Stimulated activated CD8-positive, alpha-beta memory T cell treated with anti-CD3 and anti-CD28 coated beads, Interleukin-15, amount 100 ng/mL, for 4 hours (primary cell): ENCODE results near the gene PDZRN4.
"Not testable (repeated sequence)": the region's sequence is repeated elsewhere in the genome, so short reads cannot be mapped to it uniquely, and the experiment has no call there.

Experiments used
- DNase-seq, 2 donors: peaks; one replicate each; pipeline ENCODE4 v3.0.0-alpha.2; 2020; ENCODE audit warnings: low read depth in 2 of 2

The PDZRN4 gene

GRCh38 chr12:41285470-41285869 lies 97.3 kb downstream of the PDZRN4 start:
- not testable (repeated sequence) for DNase-seq

GRCh38 chr12:41286426-41286825 lies 98.3 kb downstream of the PDZRN4 start:
- no peak for DNase-seq

GRCh38 chr12:41287500-41288141 lies 99.5 kb downstream of the PDZRN4 start:
- no peak for DNase-seq

- no peak for DNase-seq
Measured at GRCh38 chr12:41288142-41288811, 100.2 kb downstream of the PDZRN4 start.

GRCh38 chr12:41289501-41289900 lies 101.4 kb downstream of the PDZRN4 start:
- DNase-seq, result no peak

GRCh38 chr12:41293011-41293410 lies 104.9 kb downstream of the PDZRN4 start:
- no peak for DNase-seq

- no peak for DNase-seq
Measured at GRCh38 chr12:41293461-41293860, 105.3 kb downstream of the PDZRN4 start.

GRCh38 chr12:41302979-41303403 lies 114.9 kb downstream of the PDZRN4 start:
- no peak for DNase-seq

GRCh38 chr12:41304526-41304925 lies 116.4 kb downstream of the PDZRN4 start:
- DNase-seq, result no peak

- no peak for DNase-seq
Measured at GRCh38 chr12:41310367-41310766, 122.2 kb downstream of the PDZRN4 start.

- no peak for DNase-seq
Measured at GRCh38 chr12:41311883-41312282, 123.8 kb downstream of the PDZRN4 start.

- not testable (repeated sequence) for DNase-seq
Measured at GRCh38 chr12:41312451-41312850, 124.3 kb downstream of the PDZRN4 start.

- DNase-seq, result no peak
Measured at GRCh38 chr12:41325336-41325735, 137.2 kb downstream of the PDZRN4 start.

GRCh38 chr12:41327096-41327895 lies 139.2 kb downstream of the PDZRN4 start:
- no peak for DNase-seq

GRCh38 chr12:41333974-41334373 lies 145.9 kb downstream of the PDZRN4 start:
- no peak for DNase-seq

- no peak for DNase-seq
Measured at GRCh38 chr12:41334390-41334789, 146.3 kb downstream of the PDZRN4 start.

GRCh38 chr12:41336041-41336549 lies 148.0 kb downstream of the PDZRN4 start:
- no peak for DNase-seq

- DNase-seq, result no peak
Measured at GRCh38 chr12:41339784-41340183, 151.7 kb downstream of the PDZRN4 start.

GRCh38 chr12:41344776-41345470 lies 156.8 kb downstream of the PDZRN4 start:
- no peak for DNase-seq

- DNase-seq, result no peak
Measured at GRCh38 chr12:41348198-41348597, 160.1 kb downstream of the PDZRN4 start.

GRCh38 chr12:41356181-41356580 lies 168.1 kb downstream of the PDZRN4 start:
- DNase-seq, result no peak

- no peak for DNase-seq
Measured at GRCh38 chr12:41361738-41362137, 173.6 kb downstream of the PDZRN4 start.
